ENCODE results near the gene EDAR. TPM values are rescaled to one million over a fixed set of nuclear protein-coding genes. Genes with fewer than 3 reads are reported as not detected.

Gene EDAR
- polyA plus RNA-seq, 2 of the 4 experiments (the other 2 are of a cell fraction) = 0.05 to 0.26 TPM

GRCh38 chr2:108919571-108920373 lies 69.2 kb downstream of the EDAR start:
- no peaks in the 10 kb centered on the region for H3K9me3 ChIP-seq
- no peak for FAIRE-seq
- CTCF ChIA-PET = interaction anchor here (10.0 kb wide), 1 partner anchor 9 kb away, joined by 74 read pairs; no protein-coding TSS in a partner anchor
- DNase-seq (ENCODE audit: low read depth in 1 of 2, low spot score in 1 of 2) = no peak
- H3K27ac ChIP-seq = no peak overlapping the region
- TF ChIP-seq ESRRA (IDR thresholded peaks at IDR 0.05; ENCODE audit: borderline replicate concordance, low read length) (no peak), BHLHE40 (IDR thresholded peaks at IDR 0.05; ENCODE audit: low read depth, low read length) (no peak), ELK1 (IDR thresholded peaks at IDR 0.05; ENCODE audit: low read depth, low read length) (no peak), CHD4 (IDR thresholded peaks at IDR 0.05; ENCODE audit: borderline replicate concordance) (no peak), EP300 (IDR thresholded peaks at IDR 0.05) (no peak), ZC3H11A (IDR thresholded peaks at IDR 0.05) (no peak), RAD21 (conservative IDR thresholded peaks at IDR 0.05 in 1 of 2, IDR thresholded peaks at IDR 0.05 in 1 of 2) (no peak), BCL3 (IDR thresholded peaks at IDR 0.05) (no peak), TFCP2L1 (CRISPR knock-in tag; IDR thresholded peaks at IDR 0.05) (no peak)
- no peak overlapping the region for H3K4me3 ChIP-seq
- no peak for ATAC-seq
- no peak overlapping the region for H3K4me2 ChIP-seq
- H3K4me1 ChIP-seq = no peaks in the 10 kb centered on the region
- 82% methylated on average over 16 of the region's 19 CpGs for WGBS (ENCODE audit: missing lambda C conversion rate)
- POLR2A ChIA-PET = interaction anchor here (0.6 kb wide), 1 partner anchor 187 kb away, joined by 4 read pairs; no protein-coding TSS in a partner anchor

GRCh38 chr2:108918941-108919341 lies 70.1 kb downstream of the EDAR start:
- DNase-seq (ENCODE audit: low read depth in 1 of 2, low spot score in 1 of 2) (no peak), ATAC-seq (no peak), FAIRE-seq (no peak)
- Histone ChIP-seq H3K9me3 (no peaks in the 10 kb centered on the region), H3K4me2 (no peak overlapping the region), H3K27ac (no peak overlapping the region), H3K4me1 (no peaks in the 10 kb centered on the region), H3K4me3 (no peak overlapping the region)
- POLR2A ChIA-PET = no interaction called here
- TF ChIP-seq RARB (CRISPR knock-in tag; IDR thresholded peaks at IDR 0.05) = no peak
- TF ChIP-seq ATOH8 (CRISPR knock-in tag; IDR thresholded peaks at IDR 0.05; ENCODE audit: low read depth) = no peak
- TF ChIP-seq HOXB13 (CRISPR knock-in tag; IDR thresholded peaks at IDR 0.05; ENCODE audit: low read depth) = no peak
- TF ChIP-seq TP53 (CRISPR knock-in tag; IDR thresholded peaks at IDR 0.05) = no peak
- no peak for TF ChIP-seq ZSCAN20 (CRISPR knock-in tag; IDR thresholded peaks at IDR 0.05)
- WGBS (ENCODE audit: missing lambda C conversion rate) = 90% methylated on average over 11 of the region's 14 CpGs
- CTCF ChIA-PET = interaction anchor here (10.0 kb wide), 1 partner anchor 10 kb away, joined by 74 read pairs; no protein-coding TSS in a partner anchor

GRCh38 chr2:108918156-108918874 lies 70.7 kb downstream of the EDAR start:
- ATAC-seq (no peak), DNase-seq (ENCODE audit: low read depth in 1 of 2, low spot score in 1 of 2) (no peak), FAIRE-seq (no peak)
- no peak for TF ChIP-seq RARB (CRISPR knock-in tag; IDR thresholded peaks at IDR 0.05)
- TF ChIP-seq GATA3 (IDR thresholded peaks at IDR 0.05; ENCODE audit: borderline replicate concordance) = no peak
- TF ChIP-seq ESRRA (IDR thresholded peaks at IDR 0.05; ENCODE audit: borderline replicate concordance, low read length) = no peak
- no peak for TF ChIP-seq REST (IDR thresholded peaks at IDR 0.05)
- TF ChIP-seq NR3C1 (IDR thresholded peaks at IDR 0.05) = no peak
- no peak for TF ChIP-seq E2F6 (IDR thresholded peaks at IDR 0.05; ENCODE audit: borderline replicate concordance, low read depth)
- Histone ChIP-seq H3K4me2 (no peak overlapping the region), H3K27ac (no peak overlapping the region), H3K9me3 (no peaks in the 10 kb centered on the region), H3K4me3 (no peak overlapping the region), H3K4me1 (no peaks in the 10 kb centered on the region)
- WGBS (ENCODE audit: missing lambda C conversion rate) = 63% methylated on average over 15 of the region's 15 CpGs
- POLR2A ChIA-PET = no interaction called here
- CTCF ChIA-PET = interaction anchor here (10.0 kb wide), 1 partner anchor 10 kb away, joined by 74 read pairs; no protein-coding TSS in a partner anchor
